ENCODE data around the gene KIF26B.
A peak's percentile ranks its signal among the peaks of the same experiment; 100 is the strongest.
"Not testable (repeated sequence)": the region's sequence is repeated elsewhere in the genome, so short reads cannot be mapped to it uniquely, and the experiment has no call there.

The KIF26B gene

GRCh38 chr1:245684166-245684565 lies 529.4 kb downstream of the KIF26B start:
- DNase-seq (ENCODE audit: low spot score): no peak

- no peak for DNase-seq (ENCODE audit: low spot score)
Observed at GRCh38 chr1:245684571-245684970, 529.8 kb downstream of the KIF26B start.

GRCh38 chr1:245685111-245685810 lies 530.5 kb downstream of the KIF26B start:
- no peak for DNase-seq (ENCODE audit: low spot score)

GRCh38 chr1:245686006-245686405 lies 531.2 kb downstream of the KIF26B start:
- DNase-seq (ENCODE audit: low spot score): no peak

- DNase-seq (ENCODE audit: low spot score): no peak
Observed at GRCh38 chr1:245686446-245687030, 531.8 kb downstream of the KIF26B start.

GRCh38 chr1:245687152-245687635 lies 532.4 kb downstream of the KIF26B start:
- no peak for DNase-seq (ENCODE audit: low spot score)

GRCh38 chr1:245687636-245688535 lies 533.1 kb downstream of the KIF26B start:
- peak; percentile 67 for DNase-seq (ENCODE audit: low spot score)

GRCh38 chr1:245688536-245689453 lies 534.0 kb downstream of the KIF26B start:
- DNase-seq (ENCODE audit: low spot score): no peak

- no peak for DNase-seq (ENCODE audit: low spot score)
Observed at GRCh38 chr1:245690156-245690690, 535.4 kb downstream of the KIF26B start.

- no peak for DNase-seq (ENCODE audit: low spot score)
Observed at GRCh38 chr1:245690946-245691541, 536.3 kb downstream of the KIF26B start.

GRCh38 chr1:245691897-245692296 lies 537.1 kb downstream of the KIF26B start:
- DNase-seq (ENCODE audit: low spot score): no peak

- DNase-seq (ENCODE audit: low spot score): no peak
Observed at GRCh38 chr1:245692318-245692717, 537.5 kb downstream of the KIF26B start.

- DNase-seq (ENCODE audit: low spot score): no peak
Observed at GRCh38 chr1:245693116-245693793, 538.5 kb downstream of the KIF26B start.

GRCh38 chr1:245693941-245694752 lies 539.4 kb downstream of the KIF26B start:
- DNase-seq (ENCODE audit: low spot score): no peak

- DNase-seq (ENCODE audit: low spot score): no peak
Observed at GRCh38 chr1:245694753-245695195, 540.0 kb downstream of the KIF26B start.

- no peak for DNase-seq (ENCODE audit: low spot score)
Observed at GRCh38 chr1:245695211-245695610, 540.4 kb downstream of the KIF26B start.

- not testable (repeated sequence) for DNase-seq (ENCODE audit: low spot score)
Observed at GRCh38 chr1:245695701-245696100, 540.9 kb downstream of the KIF26B start.

GRCh38 chr1:245698116-245698515 lies 543.3 kb downstream of the KIF26B start:
- DNase-seq (ENCODE audit: low spot score): no peak

GRCh38 chr1:245698860-245699259 lies 544.1 kb downstream of the KIF26B start:
- no peak for DNase-seq (ENCODE audit: low spot score)

Data from AG08396 (cell line).